HepG2 (cell line): ENCODE measurements around the gene ALCAM. TPM values are rescaled to one million over a fixed set of nuclear protein-coding genes. Genes with fewer than 3 reads are reported as not detected.

Experiments
- CSRNP1 ChIP-seq: sonication (generic); formaldehyde crosslinking; IDR thresholded peaks from 2 replicates; pipeline ENCODE4 v1.8.1; 2023; ENCODE audit warnings: mild to moderate bottlenecking, missing genetic modification reagents
- DPF2 ChIP-seq: sonication (generic); formaldehyde crosslinking; IDR thresholded peaks from 2 replicates; pipeline ENCODE4 v1.4.0; 2020; ENCODE audit warnings: mild to moderate bottlenecking, low read depth, missing genetic modification reagents, borderline replicate concordance
- ETV5 ChIP-seq: IDR thresholded peaks from 2 replicates; pipeline ENCODE4 v1.6.1; 2018; ENCODE audit warnings: missing biosample characterization, missing genetic modification reagents, inconsistent platforms, borderline replicate concordance
- GATAD2A ChIP-seq: IDR thresholded peaks from 2 replicates; pipeline ENCODE4 v1.6.1; 2016
- PITX1 ChIP-seq: sonication (generic); formaldehyde crosslinking; IDR thresholded peaks from 2 replicates; pipeline ENCODE4 v1.5.1; 2020; ENCODE audit warnings: mild to moderate bottlenecking, missing genetic modification reagents
- RFXANK ChIP-seq: IDR thresholded peaks from 2 replicates; pipeline ENCODE4 v1.6.1; 2016
- SMAD3 ChIP-seq: sonication (generic); formaldehyde crosslinking; IDR thresholded peaks from 2 replicates; pipeline ENCODE4 v1.4.0; 2020; ENCODE audit warnings: missing genetic modification reagents
- SNAPC4 ChIP-seq: sonication (generic); formaldehyde crosslinking; IDR thresholded peaks from 2 replicates; pipeline ENCODE4 v1.4.0; 2020; ENCODE audit warnings: mild to moderate bottlenecking, missing genetic modification reagents
- STAG1 ChIP-seq: sonication (generic); formaldehyde crosslinking; IDR thresholded peaks from 2 replicates; pipeline ENCODE4 v1.4.0; 2020; ENCODE audit warnings: missing genetic modification reagents
- TBP ChIP-seq: sonication (generic); formaldehyde crosslinking; IDR thresholded peaks from 2 replicates; pipeline ENCODE4 v1.5.0; 2020; ENCODE audit warnings: missing genetic modification reagents
- TP53 ChIP-seq: sonication (generic); formaldehyde crosslinking; conservative IDR thresholded peaks from 2 replicates; pipeline ENCODE4 v1.4.0; 2020; ENCODE audit warnings: missing genetic modification reagents
- ZBTB43 ChIP-seq: sonication (generic); formaldehyde crosslinking; conservative IDR thresholded peaks from 2 replicates; pipeline ENCODE4 v1.4.0; 2020; ENCODE audit warnings: missing genetic modification reagents
- ZNF777 ChIP-seq: sonication (generic); formaldehyde crosslinking; IDR thresholded peaks from 2 replicates; pipeline ENCODE4 v1.4.0; 2020; ENCODE audit warnings: missing genetic modification reagents
- ZSCAN20 ChIP-seq: sonication (generic); formaldehyde crosslinking; IDR thresholded peaks from 2 replicates; pipeline ENCODE4 v1.4.0; 2020; ENCODE audit warnings: missing genetic modification reagents, mild to moderate bottlenecking, borderline replicate concordance
- ZSCAN30 ChIP-seq: sonication (generic); formaldehyde crosslinking; IDR thresholded peaks from 2 replicates; pipeline ENCODE4 v1.5.0; 2020; ENCODE audit warnings: mild to moderate bottlenecking, missing genetic modification reagents
- polyA plus RNA-seq, 8 experiments: library from polyadenylated mRNA; depleted of rRNA in 3 of 8; stranded (reverse) in 7 of 8; unstranded in 1 of 8; fragments of >200 nt; fragmentation: Illumina TruSeq in 4 of 8; extraction: Trizol in 4 of 8; gene quantifications; 2 replicates each; pipeline versions ENCODE4 v1.2.1 to v1.2.3, GENCODE V29; 2011 to 2016; ENCODE audit warnings: low read depth in 4 of 8, missing spikeins in 1 of 8, mixed read lengths in 1 of 8; ENCODE audit not compliant: insufficient read depth in 1 of 8
- total RNA-seq, 5 experiments: library from RNA; depleted of rRNA; stranded (reverse); fragments of >200 nt; fragmentation: Illumina TruSeq; extraction: Trizol; gene quantifications; 2 replicates each; pipeline ENCODE4 v1.2.3, GENCODE V29; 2016; ENCODE audit warnings: low read depth in 1 of 5

ALCAM gene
- total and polyA plus RNA-seq, 2 of the 13 experiments (the other 11 are each of a cell fraction or from before 2014, with no cell fraction given): 26.0 to 33.1 TPM

- no peak for TF ChIP-seq SNAPC4 (CRISPR knock-in tag)
- TF ChIP-seq RFXANK (CRISPR knock-in tag): no peak
- TF ChIP-seq ZSCAN30: no peak
- TF ChIP-seq TP53 (CRISPR knock-in tag): no peak
- TF ChIP-seq ZSCAN20 (CRISPR knock-in tag): no peak
- TF ChIP-seq STAG1 (CRISPR knock-in tag): peak; percentile 62
- TF ChIP-seq TBP: no peak
- no peak for TF ChIP-seq ZBTB43 (CRISPR knock-in tag)
- no peak for TF ChIP-seq CSRNP1 (CRISPR knock-in tag)
- TF ChIP-seq PITX1: no peak
- TF ChIP-seq SMAD3 (CRISPR knock-in tag): no peak
- TF ChIP-seq DPF2 (CRISPR knock-in tag): no peak
- TF ChIP-seq GATAD2A (CRISPR knock-in tag): 0 out of 2 replicates have a peak, but pooled peaks have one; percentile 11
- TF ChIP-seq ZNF777 (CRISPR knock-in tag): no peak
- 0 out of 2 replicates have a peak, but pooled peaks have one; percentile 23 for TF ChIP-seq ETV5 (CRISPR knock-in tag)
Measured at GRCh38 chr3:105369500-105370371, 3.0 kb downstream of the ALCAM start (continued).
